HCEC 1CT (cell line): ENCODE measurements around the gene CTSZ.
"Not testable (repeated sequence)": the region's sequence is repeated elsewhere in the genome, so short reads cannot be mapped to it uniquely, and the experiment has no call there.

Experiments
- DNase-seq: peaks from one replicate; pipeline ENCODE4 v3.0.0-alpha.2; 2017

The CTSZ gene

GRCh38 chr20:58975353-58975752 is 31.7 kb downstream of the CTSZ start:
- DNase-seq: no peak

- no peak for DNase-seq
Observed at GRCh38 chr20:58973866-58974265, 33.2 kb downstream of the CTSZ start.

DNA sequence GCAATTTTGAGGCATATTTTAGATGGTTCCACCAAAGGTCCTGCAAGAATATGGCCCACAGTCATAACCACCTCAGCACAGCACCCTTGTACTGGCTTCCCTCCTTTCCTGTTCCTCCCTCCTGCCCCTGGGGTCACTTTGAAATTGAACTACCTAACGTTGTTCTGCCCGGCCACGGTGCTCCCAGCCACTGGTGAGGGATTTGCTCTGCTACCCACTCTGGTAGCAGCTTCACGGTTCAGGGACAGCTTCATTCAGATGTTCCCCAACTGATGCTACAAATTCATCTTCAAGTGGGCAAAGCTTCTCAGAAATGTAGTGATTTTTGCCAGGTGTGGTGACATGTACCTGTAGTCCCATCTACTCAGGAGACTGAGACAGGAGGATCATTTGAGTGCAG is 33.9 kb downstream of the CTSZ start:
- no peak for DNase-seq

GRCh38 chr20:58971429-58971828 is 35.6 kb downstream of the CTSZ start:
- DNase-seq: no peak

DNA sequence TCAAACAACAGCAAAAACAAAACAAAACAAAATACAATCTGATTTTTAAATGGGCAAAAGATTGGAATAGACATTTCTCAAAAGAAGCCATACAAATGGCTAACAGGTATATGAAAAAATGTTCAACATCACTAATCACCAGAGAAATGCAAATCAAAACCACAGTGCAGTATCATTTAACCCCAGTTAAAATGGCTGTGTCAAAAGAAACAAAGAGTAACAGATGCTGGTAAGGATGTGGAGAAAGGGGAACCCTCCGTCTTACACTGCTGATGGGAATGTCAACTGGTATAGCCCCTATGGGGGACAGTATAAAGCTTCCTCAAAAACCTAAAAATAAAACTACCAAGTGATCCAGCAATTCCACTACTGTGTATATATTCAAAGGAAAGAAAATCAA is 36.9 kb downstream of the CTSZ start:
- DNase-seq: no peak

GRCh38 chr20:58969439-58969838 is 37.6 kb downstream of the CTSZ start:
- no peak for DNase-seq

DNA sequence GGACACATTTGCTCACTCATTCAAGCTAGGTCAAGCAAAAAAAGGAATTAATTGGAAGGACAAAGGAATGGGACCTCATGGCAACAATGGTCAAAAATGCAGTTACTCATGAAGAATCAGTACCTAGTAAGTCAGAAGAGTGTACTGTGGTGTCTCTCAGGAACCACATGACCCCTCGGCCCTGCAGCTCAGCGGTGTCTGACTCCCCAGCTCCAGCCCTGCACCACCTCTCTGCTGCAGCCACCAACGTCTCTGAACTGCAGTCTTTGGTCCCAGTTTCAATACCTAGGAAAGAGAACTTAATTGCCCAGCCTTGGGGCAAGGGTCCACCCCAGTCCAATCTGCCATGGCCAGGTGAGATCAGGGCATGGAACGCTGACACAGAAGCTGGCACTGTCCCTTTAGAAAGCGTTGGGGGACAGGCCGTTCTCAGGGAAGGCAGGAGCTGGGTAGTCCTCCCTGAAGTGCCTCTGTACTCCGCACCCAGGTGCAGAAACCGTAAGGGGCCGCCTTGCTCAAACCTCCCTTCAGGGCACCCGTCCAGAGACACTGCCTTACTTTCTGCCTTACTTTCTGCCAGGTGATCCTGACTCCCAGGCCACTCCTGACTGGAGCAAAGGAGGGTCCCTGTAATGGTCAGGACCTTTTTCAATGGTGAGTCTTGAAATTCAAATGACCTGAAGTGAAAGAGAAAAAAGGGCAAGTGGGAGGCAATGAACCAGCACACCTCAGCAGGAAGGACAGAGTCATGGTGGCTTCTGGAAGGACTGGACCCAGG is 39.2 kb downstream of the CTSZ start:
- no peak for DNase-seq

DNA sequence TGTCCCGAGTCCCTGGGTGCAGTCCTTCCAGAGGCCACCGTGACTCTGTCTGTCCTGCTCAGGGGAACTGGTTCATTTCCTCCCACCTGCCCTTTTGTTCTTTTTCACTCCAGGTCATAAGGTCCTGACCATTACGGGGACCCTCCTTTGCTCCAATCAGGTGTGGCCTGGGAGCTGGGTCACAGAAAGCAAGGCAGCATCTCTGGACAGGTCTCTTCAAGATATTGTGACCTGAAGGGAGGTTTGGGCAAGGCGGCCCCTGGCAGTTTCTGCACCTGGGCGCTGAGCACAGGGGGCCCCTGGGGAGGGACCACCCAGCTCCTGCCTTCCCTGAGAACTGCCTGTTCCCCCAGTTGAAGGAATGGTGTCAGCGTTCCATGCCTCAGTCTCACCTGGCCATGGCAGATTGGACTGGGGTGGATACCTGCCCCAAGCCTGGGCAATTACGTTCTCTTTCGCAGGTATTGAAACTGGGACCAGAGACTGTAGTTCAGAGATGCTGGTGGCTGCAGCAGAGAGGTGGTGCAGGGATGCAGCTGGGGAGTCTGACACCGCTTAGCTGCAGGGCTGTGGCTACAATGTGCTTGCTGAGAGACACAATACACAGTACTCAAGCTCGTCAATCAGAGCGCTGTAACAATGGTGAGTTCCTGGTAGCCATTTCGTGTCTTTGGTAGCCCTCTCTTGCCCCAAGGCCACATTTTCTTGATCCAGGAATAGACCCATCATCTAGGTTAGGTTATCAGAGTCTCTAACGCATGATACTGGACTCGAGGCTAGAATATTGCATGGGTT is 41.6 kb downstream of the CTSZ start:
- no peak for DNase-seq

GRCh38 chr20:58963922-58964321 is 43.1 kb downstream of the CTSZ start:
- DNase-seq: not testable (repeated sequence)

DNA sequence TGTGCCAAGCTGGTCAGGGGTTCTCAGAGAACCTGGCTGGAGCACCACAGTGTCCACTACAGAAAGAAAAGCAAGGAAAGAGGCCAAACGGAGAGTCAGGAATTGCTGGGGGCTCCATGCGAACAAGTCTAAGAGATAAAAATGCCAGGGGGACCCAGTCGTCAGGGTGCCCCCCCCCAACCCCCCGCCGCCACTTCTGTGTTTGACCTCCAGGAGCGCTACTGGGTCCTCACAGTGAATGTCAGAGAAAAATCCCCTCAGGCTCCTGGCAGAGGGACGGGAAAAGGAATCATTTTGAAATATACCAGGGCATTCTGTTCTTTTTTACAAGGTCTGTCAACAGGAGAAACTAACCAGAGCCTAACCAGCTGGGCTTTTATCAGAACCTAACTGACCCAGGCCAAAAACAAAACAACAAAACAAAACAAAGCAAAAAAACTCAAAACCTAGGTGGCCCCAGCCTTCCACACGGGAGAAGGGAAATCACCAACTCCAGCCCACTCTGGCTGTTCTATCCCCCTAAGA is 43.9 kb downstream of the CTSZ start:
- DNase-seq: no peak

DNA sequence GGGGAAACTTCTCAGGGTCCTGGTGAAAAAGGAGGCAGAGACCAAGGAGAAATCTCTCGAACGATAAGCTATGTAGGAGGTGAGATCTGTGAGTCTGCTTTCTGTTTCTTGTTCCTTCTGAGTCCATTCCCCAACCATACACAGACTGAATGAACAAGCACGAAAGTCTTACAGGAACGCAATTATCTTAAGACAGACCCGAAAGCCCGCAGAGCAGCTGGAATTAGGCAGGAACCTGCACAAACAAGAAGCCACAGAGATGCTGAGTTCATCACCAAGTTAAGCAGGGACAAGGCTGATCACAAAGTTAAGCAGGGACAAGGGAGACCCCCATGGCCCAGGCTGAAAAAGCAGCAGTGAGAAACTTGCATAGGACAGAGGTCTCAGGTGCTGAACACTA is 47.4 kb downstream of the CTSZ start:
- no peak for DNase-seq

DNA sequence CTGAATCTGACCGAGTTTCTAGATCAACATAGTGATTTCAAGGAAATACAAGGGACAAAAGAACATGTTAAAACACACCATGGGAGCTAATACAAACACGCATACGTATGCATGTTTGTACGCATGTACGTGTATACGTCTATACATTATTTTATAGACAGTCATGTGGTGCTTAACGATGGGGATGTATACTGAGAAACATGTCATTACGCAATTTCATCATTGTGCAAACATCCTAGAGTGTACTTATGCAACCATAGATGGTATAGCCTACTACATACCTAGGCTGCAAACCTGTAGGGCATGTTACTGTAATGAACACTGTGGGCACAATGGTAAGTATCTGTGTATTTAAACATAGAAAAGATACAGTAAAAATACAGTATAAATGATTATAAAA is 51.0 kb downstream of the CTSZ start:
- no peak for DNase-seq

GRCh38 chr20:58953050-58953449 is 54.0 kb downstream of the CTSZ start:
- DNase-seq: no peak

DNA sequence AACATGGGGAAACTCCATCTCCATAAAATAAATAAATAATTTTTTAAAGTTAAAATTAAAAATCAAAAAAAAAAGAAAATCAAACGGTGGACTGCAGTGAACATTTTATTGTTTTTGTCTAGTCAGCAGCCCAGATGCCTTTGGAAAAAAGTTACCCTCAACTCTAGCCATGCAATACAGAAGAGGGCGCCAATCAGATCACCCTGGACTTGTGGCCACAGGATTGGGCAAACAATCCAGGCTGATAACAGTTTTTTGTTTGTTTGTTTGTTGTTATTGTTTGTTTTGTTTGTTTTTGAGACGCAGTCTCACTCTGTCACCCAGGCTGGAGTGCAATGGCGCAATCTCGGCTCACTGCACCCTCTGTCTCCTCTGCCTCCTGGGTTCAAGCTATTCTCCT is 56.5 kb downstream of the CTSZ start:
- no peak for DNase-seq

DNA sequence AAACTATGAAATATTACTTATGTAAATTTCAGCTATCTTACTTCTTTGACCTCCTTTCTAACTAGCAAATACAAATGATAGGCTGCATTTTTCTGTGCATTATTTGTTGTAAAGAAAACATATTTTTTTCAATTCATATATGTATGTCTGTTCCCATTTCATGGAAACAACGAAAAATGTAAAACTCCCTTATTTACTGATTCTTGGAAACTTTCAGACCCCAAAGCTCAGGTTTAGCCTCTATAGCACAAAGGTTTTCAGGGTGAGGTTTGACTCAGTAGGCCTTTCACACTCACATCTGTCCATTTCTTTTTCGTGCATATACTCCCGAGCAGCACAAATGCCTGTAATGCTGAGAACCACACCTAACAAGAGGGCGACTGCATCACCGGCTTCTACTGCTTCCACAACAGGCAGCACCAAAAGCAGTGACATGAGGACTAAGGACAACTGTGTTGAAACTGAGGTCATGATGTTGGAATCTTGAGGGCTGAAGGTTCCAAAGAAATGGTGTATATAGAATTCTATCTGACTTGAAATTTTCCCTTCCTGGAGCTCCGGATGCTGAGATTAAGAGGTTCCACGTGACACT is 59.2 kb downstream of the CTSZ start:
- not testable (repeated sequence) for DNase-seq

GRCh38 chr20:58945965-58946631 is 61.0 kb downstream of the CTSZ start:
- no peak for DNase-seq
